Measurements from ENCODE around the gene TMCC1. TPM values are rescaled to one million over a fixed set of nuclear protein-coding genes. Genes with fewer than 3 reads are reported as not detected.

TMCC1 gene
- total and polyA plus RNA-seq, 3 donors from 2014 or later = 46.0 to 119 (median 60.4) TPM

- WGBS, 2 donors = 59 to 60% methylated on average over 5 of the region's 5 CpGs
- peaks cover 25% of the 10 kb centered on the region for H3K4me1 ChIP-seq
- H3K9me3 ChIP-seq = no peaks in the 10 kb centered on the region
- H3K27me3 ChIP-seq = no peaks in the 10 kb centered on the region
- H3K4me3 ChIP-seq = no peak overlapping the region
- H3K36me3 ChIP-seq (ENCODE audit: low read depth, missing control alignments) = no peaks in the 10 kb centered on the region
- no peak for DNase-seq
- TF ChIP-seq POLR2A (IDR thresholded peaks at IDR 0.05) (no peak), CTCF (IDR thresholded peaks at IDR 0.05) (no peak)
- intact Hi-C loops (cut with DNase I; ENCODE audit: low total_unique reads) = no loop called here
- H3K27ac ChIP-seq = peak overlapping the region in 1 of 2 donors; percentile 23
These were observed 219.4 kb downstream of the TMCC1 start for GRCh38 chr3:129673897-129674797.

GRCh38 chr3:129673012-129673411, 220.5 kb downstream of the TMCC1 start:
- intact Hi-C loops (cut with DNase I; ENCODE audit: low total_unique reads) = no loop called here
- no peaks in the 10 kb centered on the region for H3K36me3 ChIP-seq (ENCODE audit: low read depth, missing control alignments)
- no peak overlapping the region for H3K4me3 ChIP-seq
- no peaks in the 10 kb centered on the region for H3K9me3 ChIP-seq
- no peak overlapping the region for H3K27ac ChIP-seq
- WGBS, 2 donors = 25 to 31% methylated on average over 2 of the region's 2 CpGs
- no peak for TF ChIP-seq CTCF (IDR thresholded peaks at IDR 0.05)
- TF ChIP-seq POLR2A (IDR thresholded peaks at IDR 0.05) = no peak
- DNase-seq = peak; percentile 83
- H3K27me3 ChIP-seq = no peaks in the 10 kb centered on the region
- H3K4me1 ChIP-seq = peaks cover 25% of the 10 kb centered on the region

- intact Hi-C loops (cut with DNase I; ENCODE audit: low total_unique reads) = no loop called here
- Histone ChIP-seq H3K27me3 (no peaks in the 10 kb centered on the region), H3K4me3 (no peak overlapping the region), H3K4me1 (peaks cover 25% of the 10 kb centered on the region), H3K27ac (peak overlapping the region; percentile 42 to 43), H3K36me3 (ENCODE audit: low read depth, missing control alignments) (no peaks in the 10 kb centered on the region), H3K9me3 (no peaks in the 10 kb centered on the region)
- WGBS, 2 donors = 90 to 95% methylated on average over 1 of the region's 1 CpG
- DNase-seq = no peak
- TF ChIP-seq POLR2A (IDR thresholded peaks at IDR 0.05) (no peak), CTCF (IDR thresholded peaks at IDR 0.05) (no peak)
These were observed 221.1 kb downstream of the TMCC1 start for GRCh38 chr3:129672412-129672811.

- DNase-seq = no peak
- WGBS, 2 donors = 94 to 96% methylated on average over 3 of the region's 3 CpGs
- no peaks in the 10 kb centered on the region for H3K36me3 ChIP-seq (ENCODE audit: low read depth, missing control alignments)
- H3K27ac ChIP-seq = no peak overlapping the region
- H3K9me3 ChIP-seq = no peaks in the 10 kb centered on the region
- intact Hi-C loops (cut with DNase I; ENCODE audit: low total_unique reads) = no loop called here
- peaks cover 7% of the 10 kb centered on the region for H3K4me1 ChIP-seq
- H3K27me3 ChIP-seq = no peaks in the 10 kb centered on the region
- TF ChIP-seq POLR2A (IDR thresholded peaks at IDR 0.05) (no peak), CTCF (IDR thresholded peaks at IDR 0.05) (no peak)
- no peak overlapping the region for H3K4me3 ChIP-seq
These were observed 228.3 kb downstream of the TMCC1 start for GRCh38 chr3:129665024-129665768.
